Hepatocyte (in vitro differentiated cells): ENCODE results near the gene SKA2. TPM values are rescaled to one million over a fixed set of nuclear protein-coding genes. Genes with fewer than 3 reads are reported as not detected.
A peak's percentile ranks its signal among the peaks of the same experiment; 100 is the strongest.

ENCODE experiments used
- DNase-seq: peaks from one replicate; pipeline ENCODE4 v3.0.0-alpha.2; 2016; ENCODE audit warnings: low spot score
- H2AFZ ChIP-seq: fragments of 200-600 bp; sonication (generic); 2 replicates; pipeline ENCODE4 v1.6.0; 2016; ENCODE audit warnings: antibody characterized with exemption, mild to moderate bottlenecking
- H3K27ac ChIP-seq: fragments of 200-600 bp; sonication (generic); 2 replicates; pipeline ENCODE4 v1.5.1; 2016; ENCODE audit warnings: mild to moderate bottlenecking
- H3K27me3 ChIP-seq: fragments of 200-600 bp; sonication (generic); 2 replicates; pipeline ENCODE4 v1.6.1; 2016
- H3K36me3 ChIP-seq: fragments of 200-600 bp; sonication (generic); replicated peaks from 2 replicates; pipeline ENCODE4 v1.5.1; 2016; ENCODE audit warnings: low read depth; ENCODE audit not compliant: insufficient read depth
- H3K4me1 ChIP-seq: fragments of 200-600 bp; sonication (generic); 2 replicates; pipeline ENCODE4 v1.5.1; 2016; ENCODE audit warnings: mild to moderate bottlenecking, moderate library complexity; ENCODE audit not compliant: insufficient read depth
- H3K4me2 ChIP-seq: fragments of 200-600 bp; sonication (generic); 2 replicates; pipeline ENCODE4 v1.6.0; 2016
- H3K4me3 ChIP-seq: fragments of 200-600 bp; sonication (generic); 2 replicates; pipeline ENCODE4 v1.5.1; 2016; ENCODE audit warnings: mild to moderate bottlenecking
- H3K79me2 ChIP-seq: fragments of 200-600 bp; sonication (generic); 2 replicates; pipeline ENCODE4 v1.6.0; 2017; ENCODE audit warnings: mild to moderate bottlenecking
- H3K9me2 ChIP-seq: fragments of 200-600 bp; sonication (generic); replicated peaks from 2 replicates; pipeline ENCODE4 v1.6.0; 2017; ENCODE audit warnings: mild to moderate bottlenecking; ENCODE audit not compliant: insufficient read depth
- H3K9me3 ChIP-seq: fragments of 200-600 bp; sonication (generic); 2 replicates; pipeline ENCODE4 v1.5.1; 2016; ENCODE audit warnings: low read depth, mild to moderate bottlenecking
- H4K20me1 ChIP-seq: fragments of 200-600 bp; sonication (generic); 2 replicates; pipeline ENCODE4 v1.6.0; 2016; ENCODE audit warnings: mild to moderate bottlenecking; ENCODE audit not compliant: insufficient read depth, poor library complexity, severe bottlenecking
- EZH2 ChIP-seq: fragments of 200-600 bp; sonication (generic); IDR thresholded peaks from 2 replicates; pipeline ENCODE4 v1.6.1; 2016; ENCODE audit warnings: antibody characterized with exemption, mild to moderate bottlenecking, borderline replicate concordance
- EZH2phosphoT487 ChIP-seq: fragments of 200-600 bp; sonication (generic); IDR thresholded peaks from one replicate; pipeline ENCODE4 v1.6.1; 2018; ENCODE audit warnings: antibody characterized with exemption, mild to moderate bottlenecking, low read depth, moderate library complexity; ENCODE audit not compliant: unreplicated experiment, severe bottlenecking
- WGBS: methylation state at CpG from one replicate; pipeline ENCODE4 v1.1.6; 2016; ENCODE audit warnings: low lambda C conversion rate; ENCODE audit errors: missing lambda C conversion rate; 5-methylcytosine and 5-hydroxymethylcytosine counted together
- polyA plus RNA-seq: library from polyadenylated mRNA; unstranded; fragments of >200 nt; fragmentation: Nextera tagmentation; extraction: Ambion mirVana; gene quantifications from 2 replicates; pipeline ENCODE4 v1.2.1, GENCODE V29; 2016
- total RNA-seq: library from RNA; depleted of rRNA; stranded (reverse); fragments of >200 nt; gene quantifications from 2 replicates; pipeline ENCODE4 v1.2.3, GENCODE V29; 2014
- TF ChIP-seq, protein P1 (sequence below): fragments of 200-600 bp; sonication (generic); IDR thresholded peaks from 2 replicates; pipeline ENCODE4 v1.5.1; 2016; ENCODE audit warnings: antibody characterized with exemption, mild to moderate bottlenecking; ENCODE audit not compliant: poor library complexity

Gene SKA2, protein sequence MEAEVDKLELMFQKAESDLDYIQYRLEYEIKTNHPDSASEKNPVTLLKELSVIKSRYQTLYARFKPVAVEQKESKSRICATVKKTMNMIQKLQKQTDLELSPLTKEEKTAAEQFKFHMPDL
- total RNA-seq (42.5 and 52.8 TPM in 2 replicates), polyA plus RNA-seq (27.0 TPM in 2 replicates)

DNA sequence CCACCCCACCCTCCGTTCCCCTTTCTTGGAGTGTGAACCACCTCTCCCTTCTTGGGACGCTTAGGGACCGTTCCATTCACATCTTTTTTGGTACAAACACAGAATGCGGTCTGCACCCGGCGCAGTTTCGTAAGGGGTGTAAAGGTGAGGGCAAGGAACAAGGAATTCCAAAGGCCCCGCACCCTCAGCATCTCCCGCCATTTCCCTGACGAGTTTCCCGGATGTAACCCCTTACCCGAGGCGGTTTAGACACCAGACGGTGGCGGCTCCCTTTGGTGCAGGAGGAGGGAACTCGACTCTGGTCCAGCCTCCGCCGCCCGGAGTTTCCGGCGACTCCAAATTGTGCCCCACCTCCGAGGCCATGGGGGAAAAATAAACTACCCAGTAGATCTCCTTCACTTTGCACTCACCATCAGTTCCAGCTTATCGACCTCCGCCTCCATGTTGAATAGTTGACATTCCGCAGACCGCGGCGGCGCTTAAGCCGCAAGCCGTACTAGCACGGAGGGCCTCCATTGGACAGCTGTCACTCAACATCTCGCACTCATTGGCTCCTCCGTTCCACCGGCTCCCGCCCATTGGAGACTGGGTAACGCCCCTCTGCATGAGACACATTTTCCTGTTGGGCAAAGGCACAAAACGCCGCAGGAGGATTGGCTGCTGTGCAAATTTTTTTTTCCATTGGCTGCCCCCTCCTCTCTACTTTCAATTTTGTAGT, at the start of gene SKA2:
TSS of gene SKA2 (minus strand) at position 466 of the 718 bp plus-strand sequence. CDS start at position 443, 23 bp downstream.
- under 1% methylated on average over 38 of the region's 39 CpGs for WGBS
- no peaks in the 10 kb centered on the region for H3K27me3 ChIP-seq
- peaks cover 4% of the 10 kb centered on the region for H3K4me1 ChIP-seq
- H3K27ac ChIP-seq, result peak within 1 kb of the TSS; percentile 80
- H3K4me3 ChIP-seq, result peak within 1 kb of the TSS; percentile 76
- no peak for DNase-seq
- peak within 1 kb of the TSS; percentile 54 for H2AFZ ChIP-seq
- no peak for TF ChIP-seq EZH2
- TF ChIP-seq EZH2phosphoT487, result no peak
- TF ChIP-seq, protein P1, sequence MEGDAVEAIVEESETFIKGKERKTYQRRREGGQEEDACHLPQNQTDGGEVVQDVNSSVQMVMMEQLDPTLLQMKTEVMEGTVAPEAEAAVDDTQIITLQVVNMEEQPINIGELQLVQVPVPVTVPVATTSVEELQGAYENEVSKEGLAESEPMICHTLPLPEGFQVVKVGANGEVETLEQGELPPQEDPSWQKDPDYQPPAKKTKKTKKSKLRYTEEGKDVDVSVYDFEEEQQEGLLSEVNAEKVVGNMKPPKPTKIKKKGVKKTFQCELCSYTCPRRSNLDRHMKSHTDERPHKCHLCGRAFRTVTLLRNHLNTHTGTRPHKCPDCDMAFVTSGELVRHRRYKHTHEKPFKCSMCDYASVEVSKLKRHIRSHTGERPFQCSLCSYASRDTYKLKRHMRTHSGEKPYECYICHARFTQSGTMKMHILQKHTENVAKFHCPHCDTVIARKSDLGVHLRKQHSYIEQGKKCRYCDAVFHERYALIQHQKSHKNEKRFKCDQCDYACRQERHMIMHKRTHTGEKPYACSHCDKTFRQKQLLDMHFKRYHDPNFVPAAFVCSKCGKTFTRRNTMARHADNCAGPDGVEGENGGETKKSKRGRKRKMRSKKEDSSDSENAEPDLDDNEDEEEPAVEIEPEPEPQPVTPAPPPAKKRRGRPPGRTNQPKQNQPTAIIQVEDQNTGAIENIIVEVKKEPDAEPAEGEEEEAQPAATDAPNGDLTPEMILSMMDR, result no peak
- no peaks in the 10 kb centered on the region for H3K9me2 ChIP-seq
- no peaks in the 10 kb centered on the region for H4K20me1 ChIP-seq
- H3K79me2 ChIP-seq, result peaks cover 76% of the 10 kb centered on the region
- H3K36me3 ChIP-seq, result no peaks in the 10 kb centered on the region
- peak within 1 kb of the TSS; percentile 86 for H3K4me2 ChIP-seq
- H3K9me3 ChIP-seq, result no peaks in the 10 kb centered on the region

DNA sequence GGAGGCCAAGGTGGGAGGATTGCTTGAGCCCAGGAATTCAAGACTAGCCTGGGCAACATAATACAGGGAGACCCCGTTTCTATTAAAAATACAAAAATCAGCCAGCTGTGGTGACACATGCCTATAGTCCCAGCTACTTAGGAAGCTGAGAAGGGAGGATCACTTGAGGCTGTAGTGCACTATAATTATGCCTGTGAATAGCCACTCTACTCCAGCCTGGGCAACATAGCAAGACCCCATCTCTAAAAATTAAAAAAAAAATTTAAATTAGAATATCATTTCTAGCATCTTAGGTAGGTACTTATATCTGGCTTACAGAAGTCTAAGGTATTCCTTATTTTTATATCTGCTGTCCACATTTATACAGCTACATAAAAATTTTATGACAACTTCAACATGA, 47.3 kb upstream of the SKA2 start:
- Histone ChIP-seq H3K36me3 (no peaks in the 10 kb centered on the region), H3K79me2 (no peaks in the 10 kb centered on the region), H3K4me3 (no peak overlapping the region), H2AFZ (no peak overlapping the region), H4K20me1 (no peaks in the 10 kb centered on the region), H3K27ac (no peak overlapping the region), H3K9me2 (no peaks in the 10 kb centered on the region), H3K4me2 (no peak overlapping the region), H3K4me1 (no peaks in the 10 kb centered on the region), H3K27me3 (no peaks in the 10 kb centered on the region), H3K9me3 (no peaks in the 10 kb centered on the region)
- DNase-seq, result no peak
- WGBS, result 100% methylated on average over 1 of the region's 1 CpG
- TF ChIP-seq EZH2 (no peak), EZH2phosphoT487 (no peak)
- TF ChIP-seq, protein P1, result no peak

DNA sequence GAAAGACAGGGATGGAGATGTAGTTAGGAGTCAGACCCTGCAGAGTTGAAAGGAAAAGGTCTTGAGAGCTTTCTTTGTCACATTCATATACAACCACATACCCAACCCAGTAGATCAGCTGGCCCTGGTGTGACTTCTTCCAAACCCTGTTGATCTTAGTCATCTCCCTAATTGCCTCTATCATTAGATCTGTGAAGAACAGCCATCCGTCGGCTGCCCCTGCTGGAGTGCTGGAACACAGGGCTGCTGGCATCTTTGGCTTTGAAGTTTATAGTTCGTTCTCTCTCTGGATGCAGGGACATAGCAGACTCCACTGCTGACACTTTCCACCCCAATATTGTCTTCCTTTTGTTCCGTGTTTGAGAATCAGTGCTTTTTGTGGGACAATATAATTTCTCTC, 44.4 kb upstream of the SKA2 start:
- Histone ChIP-seq H4K20me1 (no peaks in the 10 kb centered on the region), H3K27me3 (no peaks in the 10 kb centered on the region)
- DNase-seq, result no peak

More for the DNA sequence above, 44.4 kb upstream of the SKA2 start:
- no peak for TF ChIP-seq EZH2
- TF ChIP-seq, protein P1, result no peak
- no peak for TF ChIP-seq EZH2phosphoT487
- Histone ChIP-seq H3K4me1 (no peaks in the 10 kb centered on the region), H3K9me3 (no peaks in the 10 kb centered on the region), H3K4me3 (no peak overlapping the region), H3K4me2 (no peak overlapping the region), H3K36me3 (no peaks in the 10 kb centered on the region), H3K9me2 (no peaks in the 10 kb centered on the region), H2AFZ (no peak overlapping the region), H3K27ac (no peak overlapping the region), H3K79me2 (no peaks in the 10 kb centered on the region)
- WGBS, result 91% methylated on average over 4 of the region's 4 CpGs
